Prostate gland (tissue), 2 donors: Measurements from ENCODE around the gene FKBP10.

Source experiments
- CTCF ChIP-seq, 4 experiments: fragments of 200-600 bp in 2 of 4; fragments of 450-650 bp in 2 of 4; sonication (generic) in 2 of 4; IDR thresholded peaks; 1 replicate in 3 of 4; 2 replicates in 1 of 4; pipeline ENCODE4 v1.5.1; 2016 to 2019; ENCODE audit warnings: antibody characterized with exemption in 4 of 4, mild to moderate bottlenecking in 2 of 4, moderate library complexity in 2 of 4
- POLR2A ChIP-seq: fragments of 450-650 bp; IDR thresholded peaks from one replicate; pipeline ENCODE4 v1.6.1; 2016; ENCODE audit warnings: antibody characterized with exemption, mild to moderate bottlenecking
- POLR2AphosphoS5 ChIP-seq: sonication (generic); formaldehyde crosslinking; IDR thresholded peaks from one replicate; pipeline ENCODE4 v1.6.1; 2017; ENCODE audit warnings: antibody characterized with exemption

DNA sequence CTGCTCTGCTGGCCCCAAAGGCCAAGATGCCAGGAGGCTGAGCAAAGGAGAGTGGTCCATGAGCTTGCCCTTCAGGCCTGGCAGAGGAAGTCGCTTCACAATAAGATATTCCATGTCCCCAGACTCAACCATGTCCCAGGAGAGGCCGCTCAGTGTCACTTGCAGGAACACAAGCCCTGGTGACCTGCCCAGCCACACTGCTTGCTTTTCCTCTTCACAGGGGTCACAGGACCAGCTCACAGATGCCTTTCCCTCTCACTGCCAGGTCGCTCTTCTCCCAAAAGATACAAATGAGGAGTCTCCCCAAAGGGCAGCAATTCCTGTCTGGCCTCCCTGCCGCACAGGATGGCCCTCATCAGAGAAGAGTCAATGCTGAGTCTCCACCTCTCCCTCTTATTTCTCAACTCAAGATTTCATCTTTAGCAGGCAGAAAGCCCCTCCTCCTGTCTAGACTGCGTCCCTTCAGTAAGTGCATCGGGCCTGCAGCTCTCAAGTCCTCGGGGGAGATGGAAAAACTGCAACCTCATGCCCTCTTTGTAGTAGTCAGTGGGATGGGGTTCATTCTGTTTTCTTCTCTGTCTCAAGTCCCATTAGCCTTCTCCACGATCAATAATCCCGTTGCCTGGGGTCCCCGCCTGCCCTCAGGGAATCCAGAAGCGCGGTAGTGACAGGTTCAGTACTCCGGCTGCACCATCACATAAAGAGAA lies 31.2 kb upstream of the FKBP10 start:
- TF ChIP-seq CTCF (IDR thresholded peaks at IDR 0.05) (no peak), POLR2AphosphoS5 (no peak), POLR2A (no peak)
